ENCODE measurements around the gene ID2.

Gene ID2

GRCh38 chr2:8647462-8647857 is 34.4 kb upstream of the ID2 start:
- DNase-seq (ENCODE audit: low read depth): no peak

GRCh38 chr2:8648441-8649213 is 33.2 kb upstream of the ID2 start:
- no peak for DNase-seq (ENCODE audit: low read depth)

GRCh38 chr2:8649718-8650117 is 32.1 kb upstream of the ID2 start:
- DNase-seq (ENCODE audit: low read depth): no peak

GRCh38 chr2:8650256-8650655 is 31.6 kb upstream of the ID2 start:
- no peak for DNase-seq (ENCODE audit: low read depth)

GRCh38 chr2:8652774-8653426 is 29.0 kb upstream of the ID2 start:
- no peak for DNase-seq (ENCODE audit: low read depth)

- no peak for DNase-seq (ENCODE audit: low read depth)
These were observed 28.4 kb upstream of the ID2 start for GRCh38 chr2:8653485-8653884.

GRCh38 chr2:8654041-8654440 is 27.8 kb upstream of the ID2 start:
- no peak for DNase-seq (ENCODE audit: low read depth)

- no peak for DNase-seq (ENCODE audit: low read depth)
These were observed 27.4 kb upstream of the ID2 start for GRCh38 chr2:8654483-8654882.

- DNase-seq (ENCODE audit: low read depth): no peak
These were observed 25.7 kb upstream of the ID2 start for GRCh38 chr2:8656160-8656641.

GRCh38 chr2:8656811-8657210 is 25.0 kb upstream of the ID2 start:
- DNase-seq (ENCODE audit: low read depth): no peak

- no peak for DNase-seq (ENCODE audit: low read depth)
These were observed 24.3 kb upstream of the ID2 start for GRCh38 chr2:8657423-8658062.

- DNase-seq (ENCODE audit: low read depth): no peak
These were observed 23.6 kb upstream of the ID2 start for GRCh38 chr2:8658064-8658862.

GRCh38 chr2:8659092-8659734 is 22.6 kb upstream of the ID2 start:
- DNase-seq (ENCODE audit: low read depth): no peak

GRCh38 chr2:8659735-8660492 is 21.9 kb upstream of the ID2 start:
- DNase-seq (ENCODE audit: low read depth): no peak

- no peak for DNase-seq (ENCODE audit: low read depth)
These were observed 20.6 kb upstream of the ID2 start for GRCh38 chr2:8661235-8661634.

GRCh38 chr2:8661736-8662135 is 20.1 kb upstream of the ID2 start:
- DNase-seq (ENCODE audit: low read depth): no peak

GRCh38 chr2:8662239-8662879 is 19.5 kb upstream of the ID2 start:
- DNase-seq (ENCODE audit: low read depth): no peak

- no peak for DNase-seq (ENCODE audit: low read depth)
These were observed 17.9 kb upstream of the ID2 start for GRCh38 chr2:8663997-8664396.

- DNase-seq (ENCODE audit: low read depth): no peak
These were observed 15.3 kb upstream of the ID2 start for GRCh38 chr2:8666581-8666980.

GRCh38 chr2:8667896-8668512 is 13.9 kb upstream of the ID2 start:
- DNase-seq (ENCODE audit: low read depth): no peak
